Uterus (tissue), 2 donors: Measurements from ENCODE around the gene TAL1.

Experiments
- POLR2A ChIP-seq, 2 donors: fragments of 450-650 bp; IDR thresholded peaks; one replicate each; pipeline ENCODE4 v1.6.1; 2016; ENCODE audit warnings: antibody characterized with exemption in 2 of 2, mild to moderate bottlenecking in 1 of 2, moderate library complexity in 1 of 2
- TF ChIP-seq, protein P1 (sequence below), 4 experiments: fragments of 200-600 bp in 2 of 4; fragments of 450-650 bp in 2 of 4; sonication (generic) in 2 of 4; IDR thresholded peaks; one replicate each; pipeline ENCODE4 v1.5.1; 2016 to 2019; ENCODE audit warnings: antibody characterized with exemption in 4 of 4, mild to moderate bottlenecking in 2 of 4, moderate library complexity in 1 of 4

- TF ChIP-seq, protein P1, sequence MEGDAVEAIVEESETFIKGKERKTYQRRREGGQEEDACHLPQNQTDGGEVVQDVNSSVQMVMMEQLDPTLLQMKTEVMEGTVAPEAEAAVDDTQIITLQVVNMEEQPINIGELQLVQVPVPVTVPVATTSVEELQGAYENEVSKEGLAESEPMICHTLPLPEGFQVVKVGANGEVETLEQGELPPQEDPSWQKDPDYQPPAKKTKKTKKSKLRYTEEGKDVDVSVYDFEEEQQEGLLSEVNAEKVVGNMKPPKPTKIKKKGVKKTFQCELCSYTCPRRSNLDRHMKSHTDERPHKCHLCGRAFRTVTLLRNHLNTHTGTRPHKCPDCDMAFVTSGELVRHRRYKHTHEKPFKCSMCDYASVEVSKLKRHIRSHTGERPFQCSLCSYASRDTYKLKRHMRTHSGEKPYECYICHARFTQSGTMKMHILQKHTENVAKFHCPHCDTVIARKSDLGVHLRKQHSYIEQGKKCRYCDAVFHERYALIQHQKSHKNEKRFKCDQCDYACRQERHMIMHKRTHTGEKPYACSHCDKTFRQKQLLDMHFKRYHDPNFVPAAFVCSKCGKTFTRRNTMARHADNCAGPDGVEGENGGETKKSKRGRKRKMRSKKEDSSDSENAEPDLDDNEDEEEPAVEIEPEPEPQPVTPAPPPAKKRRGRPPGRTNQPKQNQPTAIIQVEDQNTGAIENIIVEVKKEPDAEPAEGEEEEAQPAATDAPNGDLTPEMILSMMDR (IDR thresholded peaks at IDR 0.05) = no peak
- TF ChIP-seq POLR2A (IDR thresholded peaks at IDR 0.05) = no peak
Measured at GRCh38 chr1:47252795-47253194, 20.8 kb upstream of the TAL1 start.
